GM18951 (cell line): ENCODE data around the gene AATF.

ENCODE experiments used
- POLR2A ChIP-seq: IDR thresholded peaks from 4 replicates; pipeline ENCODE4 v1.6.1; 2011; ENCODE audit warnings: mild to moderate bottlenecking; ENCODE audit not compliant: insufficient read length, insufficient read depth; ENCODE audit errors: extremely low read depth
- in situ Hi-C: fragments of 300-500 bp; cut with MboI; formaldehyde crosslinking; loops from one replicate; pipeline ENCODE4 v1.12.0; 2022; ENCODE audit warnings: low sequenced_read_pairs, mixed read lengths, inconsistent platforms; ENCODE audit not compliant: unreplicated experiment

AATF gene

GRCh38 chr17:36934144-36934691, 14.5 kb upstream of the AATF start:
- no peak for TF ChIP-seq POLR2A
- in situ Hi-C loops, result no loop called here

- in situ Hi-C loops, result no loop called here
Measured at GRCh38 chr17:36934692-36935630, 13.8 kb upstream of the AATF start.

GRCh38 chr17:36935671-36936454, 12.9 kb upstream of the AATF start:
- no peak for TF ChIP-seq POLR2A
- in situ Hi-C loops, result no loop called here

More at GRCh38 chr17:36934692-36935630, 13.8 kb upstream of the AATF start:
- TF ChIP-seq POLR2A, result no peak

- no peak for TF ChIP-seq POLR2A
- in situ Hi-C loops, result no loop called here
Measured at GRCh38 chr17:36936455-36937000, 12.2 kb upstream of the AATF start.

- in situ Hi-C loops, result no loop called here
- TF ChIP-seq POLR2A, result no peak
Measured at GRCh38 chr17:36937001-36937958, 11.5 kb upstream of the AATF start, which contains the start of gene LHX1. TSS of gene LHX1 (plus strand) at chr17:36937475. CDS start at chr17:36938198, 723 bp downstream.

- in situ Hi-C loops, result no loop called here
Measured at GRCh38 chr17:36937959-36938565, 10.7 kb upstream of the AATF start.

GRCh38 chr17:36938566-36939051, 10.1 kb upstream of the AATF start:
- in situ Hi-C loops, result no loop called here
- TF ChIP-seq POLR2A, result no peak

More at GRCh38 chr17:36937959-36938565, 10.7 kb upstream of the AATF start:
- TF ChIP-seq POLR2A, result no peak

- no peak for TF ChIP-seq POLR2A
- in situ Hi-C loops, result no loop called here
Measured at GRCh38 chr17:36939052-36939801, 9.5 kb upstream of the AATF start.

GRCh38 chr17:36939802-36940312, 8.9 kb upstream of the AATF start:
- in situ Hi-C loops, result no loop called here
- TF ChIP-seq POLR2A, result no peak

GRCh38 chr17:36940313-36941264, 8.2 kb upstream of the AATF start:
- in situ Hi-C loops, result no loop called here
- no peak for TF ChIP-seq POLR2A
